Body of pancreas (tissue), 4 donors: ENCODE data around the gene LCE3E.

Experiments
- POLR2A ChIP-seq, 3 donors: fragments of 450-650 bp; IDR thresholded peaks; one replicate each; pipeline ENCODE4 v1.6.1; 2016; ENCODE audit warnings: antibody characterized with exemption in 3 of 3, mild to moderate bottlenecking in 2 of 3
- TF ChIP-seq, protein P1 (sequence below), 7 experiments: fragments of 450-650 bp in 4 of 7; fragments of 200-600 bp in 3 of 7; sonication (generic) in 3 of 7; IDR thresholded peaks; one replicate each; pipeline ENCODE4 v1.5.1; 2016 to 2019; ENCODE audit warnings: antibody characterized with exemption in 7 of 7

DNA sequence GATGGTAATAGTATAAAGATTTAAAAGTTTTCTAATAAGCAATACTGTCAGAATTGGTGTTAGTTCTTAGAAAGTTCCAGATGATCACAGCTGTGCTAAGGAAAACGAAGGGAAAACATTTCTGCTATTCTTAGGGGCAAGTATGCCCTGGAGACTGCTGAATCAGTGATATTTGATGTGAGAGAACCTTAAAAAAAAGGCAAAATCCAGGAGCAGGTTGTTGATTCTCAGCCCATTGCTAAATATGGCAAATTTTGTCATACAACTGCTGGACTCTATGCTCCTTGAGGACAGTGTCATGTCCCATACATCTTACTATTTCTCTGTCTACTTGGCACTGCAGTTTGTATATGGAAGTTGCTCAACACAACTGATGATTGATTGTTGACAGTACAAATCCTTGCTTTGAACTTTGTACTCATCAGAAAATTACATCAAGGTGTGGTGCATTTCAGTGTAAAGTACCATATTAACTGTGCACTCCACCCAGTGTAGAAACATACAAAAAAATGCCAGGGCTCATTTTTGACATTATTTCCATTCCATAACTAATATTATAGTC, 41.4 kb downstream of the LCE3E start:
- TF ChIP-seq, protein P1, sequence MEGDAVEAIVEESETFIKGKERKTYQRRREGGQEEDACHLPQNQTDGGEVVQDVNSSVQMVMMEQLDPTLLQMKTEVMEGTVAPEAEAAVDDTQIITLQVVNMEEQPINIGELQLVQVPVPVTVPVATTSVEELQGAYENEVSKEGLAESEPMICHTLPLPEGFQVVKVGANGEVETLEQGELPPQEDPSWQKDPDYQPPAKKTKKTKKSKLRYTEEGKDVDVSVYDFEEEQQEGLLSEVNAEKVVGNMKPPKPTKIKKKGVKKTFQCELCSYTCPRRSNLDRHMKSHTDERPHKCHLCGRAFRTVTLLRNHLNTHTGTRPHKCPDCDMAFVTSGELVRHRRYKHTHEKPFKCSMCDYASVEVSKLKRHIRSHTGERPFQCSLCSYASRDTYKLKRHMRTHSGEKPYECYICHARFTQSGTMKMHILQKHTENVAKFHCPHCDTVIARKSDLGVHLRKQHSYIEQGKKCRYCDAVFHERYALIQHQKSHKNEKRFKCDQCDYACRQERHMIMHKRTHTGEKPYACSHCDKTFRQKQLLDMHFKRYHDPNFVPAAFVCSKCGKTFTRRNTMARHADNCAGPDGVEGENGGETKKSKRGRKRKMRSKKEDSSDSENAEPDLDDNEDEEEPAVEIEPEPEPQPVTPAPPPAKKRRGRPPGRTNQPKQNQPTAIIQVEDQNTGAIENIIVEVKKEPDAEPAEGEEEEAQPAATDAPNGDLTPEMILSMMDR (IDR thresholded peaks at IDR 0.05) = no peak
- no peak for TF ChIP-seq POLR2A (IDR thresholded peaks at IDR 0.05)
